ENCODE measurements around the gene MYBPC2.
"Not testable (repeated sequence)": the region's sequence is repeated elsewhere in the genome, so short reads cannot be mapped to it uniquely, and the experiment has no call there.

The MYBPC2 gene

GRCh38 chr19:50459638-50460037 is 26.9 kb downstream of the MYBPC2 start:
- DNase-seq (ENCODE audit: low read depth), result no peak

- DNase-seq (ENCODE audit: low read depth), result peak; percentile 42
Observed at GRCh38 chr19:50460161-50460765, 27.6 kb downstream of the MYBPC2 start.

- DNase-seq (ENCODE audit: low read depth), result peak; percentile 41
Observed at GRCh38 chr19:50461066-50461875, 28.6 kb downstream of the MYBPC2 start.

GRCh38 chr19:50462970-50463369 is 30.3 kb downstream of the MYBPC2 start:
- no peak for DNase-seq (ENCODE audit: low read depth)

GRCh38 chr19:50464348-50464747 is 31.7 kb downstream of the MYBPC2 start:
- DNase-seq (ENCODE audit: low read depth), result no peak

GRCh38 chr19:50465000-50465399 is 32.3 kb downstream of the MYBPC2 start:
- no peak for DNase-seq (ENCODE audit: low read depth)

GRCh38 chr19:50465986-50466705 is 33.5 kb downstream of the MYBPC2 start:
- no peak for DNase-seq (ENCODE audit: low read depth)

GRCh38 chr19:50466706-50467039 is 34.0 kb downstream of the MYBPC2 start:
- no peak for DNase-seq (ENCODE audit: low read depth)

GRCh38 chr19:50467566-50467965 is 34.9 kb downstream of the MYBPC2 start:
- no peak for DNase-seq (ENCODE audit: low read depth)

GRCh38 chr19:50468818-50469217 is 36.1 kb downstream of the MYBPC2 start:
- no peak for DNase-seq (ENCODE audit: low read depth)

GRCh38 chr19:50473336-50473735 is 40.6 kb downstream of the MYBPC2 start:
- DNase-seq (ENCODE audit: low read depth), result not testable (repeated sequence)

GRCh38 chr19:50475101-50475568 is 42.4 kb downstream of the MYBPC2 start:
- no peak for DNase-seq (ENCODE audit: low read depth)

GRCh38 chr19:50475736-50476223 is 43.1 kb downstream of the MYBPC2 start:
- DNase-seq (ENCODE audit: low read depth), result no peak

GRCh38 chr19:50476224-50476906 is 43.7 kb downstream of the MYBPC2 start, which contains the start of the genes EMC10 and GARIN5A:
Gene EMC10 (plus strand): TSS chr19:50476507. CDS start chr19:50476545, 38 bp downstream.
Gene GARIN5A (minus strand): TSS chr19:50476848. CDS start chr19:50476388, 460 bp downstream.
- peak; percentile 50 for DNase-seq (ENCODE audit: low read depth)

- DNase-seq (ENCODE audit: low read depth), result no peak
Observed at GRCh38 chr19:50476907-50477238, 44.2 kb downstream of the MYBPC2 start.

- no peak for DNase-seq (ENCODE audit: low read depth)
Observed at GRCh38 chr19:50477751-50478515, 45.2 kb downstream of the MYBPC2 start.

- no peak for DNase-seq (ENCODE audit: low read depth)
Observed at GRCh38 chr19:50478901-50479715, 46.4 kb downstream of the MYBPC2 start.

- no peak for DNase-seq (ENCODE audit: low read depth)
Observed at GRCh38 chr19:50479761-50480251, 47.1 kb downstream of the MYBPC2 start.

- no peak for DNase-seq (ENCODE audit: low read depth)
Observed at GRCh38 chr19:50480281-50481111, 47.8 kb downstream of the MYBPC2 start.

All from HS-27A (cell line).